Type B pancreatic cell (in vitro differentiated cells): ENCODE data around the gene SIX5. TPM values are rescaled to one million over a fixed set of nuclear protein-coding genes. Genes with fewer than 3 reads are reported as not detected.
A peak's percentile ranks its signal among the peaks of the same experiment; 100 is the strongest.

Experiments used
- DNase-seq: peaks from one replicate; pipeline ENCODE4 v3.0.0; 2021; ENCODE audit warnings: mixed read lengths; ENCODE audit not compliant: unreplicated experiment; ENCODE audit errors: extremely low spot score
- H3K27ac Mint-ChIP-seq: 2 replicates; pipeline ENCODE4 v1.8.0; 2021; ENCODE audit warnings: mild to moderate bottlenecking, mixed read lengths
- H3K27me3 Mint-ChIP-seq: 2 replicates; pipeline ENCODE4 v1.8.0; 2021; ENCODE audit warnings: mixed read lengths
- H3K36me3 Mint-ChIP-seq: 2 replicates; pipeline ENCODE4 v1.8.0; 2021; ENCODE audit warnings: mixed read lengths
- H3K4me1 Mint-ChIP-seq: one replicate; pipeline ENCODE4 v1.8.0; 2021; ENCODE audit warnings: mixed read lengths; ENCODE audit not compliant: unreplicated experiment
- H3K4me3 Mint-ChIP-seq: 2 replicates; pipeline ENCODE4 v1.8.0; 2021; ENCODE audit warnings: mild to moderate bottlenecking, mixed read lengths
- H3K9me3 Mint-ChIP-seq: 2 replicates; pipeline ENCODE4 v1.8.0; 2021; ENCODE audit warnings: mixed read lengths
- long read RNA-seq: library from polyadenylated mRNA; unstranded; transcript quantifications from one replicate; pipeline ENCODE4 v2.0.0, GENCODE V29; 2020
- total RNA-seq: library from RNA; stranded (reverse); gene quantifications from 2 replicates; pipeline ENCODE4 v1.2.1, GENCODE V29; 2021; ENCODE audit warnings: low replicate concordance
- TF ChIP-seq, protein P1 (sequence below): fragments of 200-600 bp; sonication (generic); conservative IDR thresholded peaks from 2 replicates; pipeline ENCODE4 v1.5.0; 2021; ENCODE audit warnings: antibody characterized with exemption, mild to moderate bottlenecking

The SIX5 gene
- 19.7 and 38.0 TPM in 2 replicates for total RNA-seq
- long read RNA-seq: 0 reads

- Mint-ChIP-seq H3K27ac (peak within 1 kb of the TSS; percentile 98), H3K27me3 (no peaks in the 10 kb centered on the region), H3K36me3 (no peaks in the 10 kb centered on the region), H3K9me3 (no peaks in the 10 kb centered on the region), H3K4me3 (peak within 1 kb of the TSS; percentile 97), H3K4me1 (peaks cover 15% of the 10 kb centered on the region)
- TF ChIP-seq, protein P1, sequence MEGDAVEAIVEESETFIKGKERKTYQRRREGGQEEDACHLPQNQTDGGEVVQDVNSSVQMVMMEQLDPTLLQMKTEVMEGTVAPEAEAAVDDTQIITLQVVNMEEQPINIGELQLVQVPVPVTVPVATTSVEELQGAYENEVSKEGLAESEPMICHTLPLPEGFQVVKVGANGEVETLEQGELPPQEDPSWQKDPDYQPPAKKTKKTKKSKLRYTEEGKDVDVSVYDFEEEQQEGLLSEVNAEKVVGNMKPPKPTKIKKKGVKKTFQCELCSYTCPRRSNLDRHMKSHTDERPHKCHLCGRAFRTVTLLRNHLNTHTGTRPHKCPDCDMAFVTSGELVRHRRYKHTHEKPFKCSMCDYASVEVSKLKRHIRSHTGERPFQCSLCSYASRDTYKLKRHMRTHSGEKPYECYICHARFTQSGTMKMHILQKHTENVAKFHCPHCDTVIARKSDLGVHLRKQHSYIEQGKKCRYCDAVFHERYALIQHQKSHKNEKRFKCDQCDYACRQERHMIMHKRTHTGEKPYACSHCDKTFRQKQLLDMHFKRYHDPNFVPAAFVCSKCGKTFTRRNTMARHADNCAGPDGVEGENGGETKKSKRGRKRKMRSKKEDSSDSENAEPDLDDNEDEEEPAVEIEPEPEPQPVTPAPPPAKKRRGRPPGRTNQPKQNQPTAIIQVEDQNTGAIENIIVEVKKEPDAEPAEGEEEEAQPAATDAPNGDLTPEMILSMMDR: no peak
- peak; percentile 100 for DNase-seq
These were observed at the start of gene SIX5 for GRCh38 chr19:45768984-45769782. SIX5 (minus strand) TSS chr19:45769252; CDS start chr19:45768844, 408 bp downstream.

DNA sequence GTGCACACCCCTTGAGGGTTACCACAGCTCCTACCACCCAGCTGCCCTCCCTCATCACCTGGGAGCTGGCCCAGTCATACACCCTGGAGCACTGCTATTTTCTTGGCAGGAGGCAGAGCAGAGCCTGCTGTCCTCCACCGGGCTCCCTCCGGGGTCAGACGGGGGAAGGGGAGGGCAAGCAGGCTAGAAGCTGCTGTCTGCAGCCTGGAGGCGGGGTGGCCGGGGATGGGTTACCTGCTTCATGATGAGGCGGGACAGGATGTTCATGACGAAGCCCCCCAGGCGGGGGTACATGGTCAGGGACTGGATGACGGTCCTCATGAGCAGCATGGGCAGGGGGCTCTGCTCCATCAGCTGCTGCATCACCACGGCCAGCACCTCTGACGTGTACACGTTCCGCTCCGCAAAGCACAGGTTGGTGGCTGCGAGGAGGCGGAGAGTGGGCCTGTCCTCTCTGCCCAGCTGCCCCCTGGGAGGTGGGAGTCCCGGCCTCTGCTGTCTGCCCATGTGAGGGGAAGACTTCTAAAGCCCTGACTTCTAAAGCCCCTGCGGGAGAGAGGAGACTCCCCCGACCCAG lies 48.8 kb upstream of the SIX5 start:
- H3K27me3 Mint-ChIP-seq: no peaks in the 10 kb centered on the region
- H3K4me3 Mint-ChIP-seq: no peak overlapping the region
- H3K36me3 Mint-ChIP-seq: no peaks in the 10 kb centered on the region
- H3K4me1 Mint-ChIP-seq: no peaks in the 10 kb centered on the region
- DNase-seq: no peak
- no peaks in the 10 kb centered on the region for H3K9me3 Mint-ChIP-seq
- TF ChIP-seq, protein P1: no peak
- no peak overlapping the region for H3K27ac Mint-ChIP-seq

DNA sequence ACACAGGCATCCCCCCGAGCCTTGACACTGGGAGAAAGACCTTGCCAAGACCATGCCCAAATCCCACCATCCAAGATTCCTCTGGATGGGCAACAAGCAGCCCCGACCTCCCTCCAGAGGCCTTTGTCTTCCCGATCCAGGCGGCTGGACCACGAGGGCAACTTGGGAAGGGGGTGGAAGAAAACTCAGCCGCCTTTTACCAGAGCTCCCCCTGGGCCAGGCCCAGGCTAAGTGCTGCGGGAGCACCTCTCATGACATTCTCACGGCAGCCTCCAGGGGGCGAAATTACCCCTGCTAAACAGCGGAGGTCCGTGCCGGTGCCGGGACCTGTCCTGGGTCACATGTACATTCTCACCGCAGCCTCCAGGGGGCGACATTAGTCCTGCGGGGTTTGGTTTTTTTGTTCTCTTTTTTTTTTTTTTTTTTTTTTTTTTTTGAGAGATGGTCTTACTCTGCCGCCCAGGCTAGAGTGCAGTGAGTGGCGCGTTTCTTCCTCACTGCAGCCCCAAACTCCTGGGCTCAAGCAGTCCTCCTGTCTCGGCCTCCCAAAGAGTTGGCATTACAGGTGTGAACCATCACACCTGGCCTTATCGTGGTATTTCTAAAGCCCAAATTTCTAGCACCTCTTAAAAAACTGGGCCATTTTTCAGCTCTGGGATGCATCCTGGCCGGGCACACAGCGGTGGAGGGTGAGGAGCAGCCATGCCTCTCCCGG lies 48.1 kb upstream of the SIX5 start:
- no peaks in the 10 kb centered on the region for H3K4me1 Mint-ChIP-seq
- H3K27me3 Mint-ChIP-seq: no peaks in the 10 kb centered on the region
- H3K36me3 Mint-ChIP-seq: no peaks in the 10 kb centered on the region
- no peaks in the 10 kb centered on the region for H3K9me3 Mint-ChIP-seq
- peak overlapping the region; percentile 77 for H3K4me3 Mint-ChIP-seq
- peak overlapping the region; percentile 77 for H3K27ac Mint-ChIP-seq
- DNase-seq: peak; percentile 97
- TF ChIP-seq, protein P1: peak; percentile 97

- no peaks in the 10 kb centered on the region for H3K4me1 Mint-ChIP-seq
- no peaks in the 10 kb centered on the region for H3K36me3 Mint-ChIP-seq
- no peaks in the 10 kb centered on the region for H3K9me3 Mint-ChIP-seq
- no peak for DNase-seq
- TF ChIP-seq, protein P1: no peak
- no peaks in the 10 kb centered on the region for H3K27me3 Mint-ChIP-seq
- H3K4me3 Mint-ChIP-seq: no peak overlapping the region
- H3K27ac Mint-ChIP-seq: peak overlapping the region; percentile 77
These were observed 47.4 kb upstream of the SIX5 start for GRCh38 chr19:45816236-45817009.
